Measurements from ENCODE around the gene CAPSL.
"Not testable (repeated sequence)": the region's sequence is repeated elsewhere in the genome, so short reads cannot be mapped to it uniquely, and the experiment has no call there.

CAPSL gene

GRCh38 chr5:35938568-35939227, at the start of gene CAPSL:
Gene CAPSL, minus strand, starts transcription at chr5:35938622. Its CDS starts 17,502 bp downstream, at chr5:35921120.
- peak; percentile 27 for DNase-seq (ENCODE audit: low spot score)

- DNase-seq (ENCODE audit: low spot score) = no peak
These were observed 49.4 kb upstream of the CAPSL start for GRCh38 chr5:35987776-35988175.

GRCh38 chr5:35979715-35980114, 41.3 kb upstream of the CAPSL start:
- no peak for DNase-seq (ENCODE audit: low spot score)

- not testable (repeated sequence) for DNase-seq (ENCODE audit: low spot score)
These were observed 38.4 kb upstream of the CAPSL start for GRCh38 chr5:35976859-35977258.

GRCh38 chr5:35974570-35974969, 36.1 kb upstream of the CAPSL start:
- DNase-seq (ENCODE audit: low spot score) = no peak

GRCh38 chr5:35971878-35972210, 33.4 kb upstream of the CAPSL start:
- DNase-seq (ENCODE audit: low spot score) = no peak

- no peak for DNase-seq (ENCODE audit: low spot score)
These were observed 32.9 kb upstream of the CAPSL start for GRCh38 chr5:35971186-35971877.

- DNase-seq (ENCODE audit: low spot score) = no peak
These were observed 25.0 kb upstream of the CAPSL start for GRCh38 chr5:35963381-35963843.

GRCh38 chr5:35960328-35960727, 21.9 kb upstream of the CAPSL start:
- DNase-seq (ENCODE audit: low spot score) = no peak

- DNase-seq (ENCODE audit: low spot score) = no peak
These were observed 18.0 kb upstream of the CAPSL start for GRCh38 chr5:35956429-35956828.

GRCh38 chr5:35954175-35954574, 15.8 kb upstream of the CAPSL start:
- DNase-seq (ENCODE audit: low spot score) = no peak

- no peak for DNase-seq (ENCODE audit: low spot score)
These were observed 8.7 kb upstream of the CAPSL start for GRCh38 chr5:35947085-35947484.

- no peak for DNase-seq (ENCODE audit: low spot score)
These were observed 1.2 kb upstream of the CAPSL start for GRCh38 chr5:35939639-35940038.

- peak; percentile 43 for DNase-seq (ENCODE audit: low spot score)
These were observed 11.9 kb downstream of the CAPSL start for GRCh38 chr5:35926389-35927051.

- DNase-seq (ENCODE audit: low spot score) = no peak
These were observed 13.3 kb downstream of the CAPSL start for GRCh38 chr5:35924950-35925722.

GRCh38 chr5:35924122-35924949, 14.1 kb downstream of the CAPSL start:
- no peak for DNase-seq (ENCODE audit: low spot score)

GRCh38 chr5:35922468-35922867, 16.0 kb downstream of the CAPSL start:
- DNase-seq (ENCODE audit: low spot score) = no peak

GRCh38 chr5:35921930-35922329, 16.5 kb downstream of the CAPSL start:
- DNase-seq (ENCODE audit: low spot score) = no peak

- DNase-seq (ENCODE audit: low spot score) = no peak
These were observed 17.5 kb downstream of the CAPSL start for GRCh38 chr5:35920890-35921289.

- no peak for DNase-seq (ENCODE audit: low spot score)
These were observed 19.2 kb downstream of the CAPSL start for GRCh38 chr5:35919191-35919590.

GRCh38 chr5:35908814-35909213, 29.6 kb downstream of the CAPSL start:
- DNase-seq (ENCODE audit: low spot score) = no peak

GRCh38 chr5:35908228-35908627, 30.2 kb downstream of the CAPSL start:
- no peak for DNase-seq (ENCODE audit: low spot score)
